Activated T-cell treated with anti-CD3 and anti-CD28 coated beads for 48 hours (primary cell): ENCODE data around the gene ZSCAN16.

Source experiments
- DNase-seq: peaks from one replicate; pipeline ENCODE4 v3.0.0-alpha.2; 2020; ENCODE audit warnings: low read depth

Gene ZSCAN16

DNA sequence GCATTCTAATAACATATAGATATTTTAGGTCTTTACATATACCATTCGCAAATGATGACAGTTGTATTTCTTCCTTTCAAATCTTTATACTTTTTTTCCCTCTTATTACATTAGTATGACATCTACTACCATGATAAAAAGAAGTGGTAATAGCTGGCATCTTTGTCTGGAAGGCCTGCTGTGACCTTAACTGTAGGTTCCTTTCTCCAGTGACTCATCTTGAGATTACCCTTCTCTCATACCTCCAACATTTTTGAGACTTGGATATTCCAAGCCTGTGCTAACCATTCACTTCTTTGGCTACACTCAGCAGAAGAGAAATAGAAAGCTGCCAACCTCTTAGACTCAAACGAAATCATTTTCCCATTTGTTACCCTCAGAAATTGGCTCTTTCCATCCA is 47.6 kb downstream of the ZSCAN16 start:
- DNase-seq, result no peak

DNA sequence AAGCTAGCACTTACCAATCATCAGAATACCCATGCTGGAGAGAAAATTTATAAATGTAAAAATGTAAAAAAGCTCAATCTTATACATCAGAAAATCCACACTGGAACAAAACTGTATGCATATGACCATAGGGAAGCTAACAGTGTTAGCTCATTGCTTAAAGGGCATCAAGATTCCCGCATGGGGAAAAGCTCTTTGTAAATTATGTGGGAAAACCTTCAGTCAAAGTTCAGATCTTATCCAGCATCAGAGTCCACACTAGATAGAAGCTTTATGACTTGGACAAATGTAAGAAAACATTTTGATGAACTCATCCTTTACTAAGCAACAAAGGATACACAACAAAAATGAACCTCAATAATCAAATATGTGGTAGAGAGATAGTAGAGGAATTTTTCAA is 52.0 kb downstream of the ZSCAN16 start:
- no peak for DNase-seq
